NCI-H510A (cell line): ENCODE data around the gene SESN1.
"Not testable (repeated sequence)": the region's sequence is repeated elsewhere in the genome, so short reads cannot be mapped to it uniquely, and the experiment has no call there.

Experiments
- DNase-seq: peaks from one replicate; lab custom pipeline; 2025; lab: John Stamatoyannopoulos, UW

SESN1 gene

GRCh38 chr6:108999428-108999827 is 95.2 kb downstream of the SESN1 start:
- DNase-seq = no peak

- DNase-seq = no peak
These were observed 96.2 kb downstream of the SESN1 start for GRCh38 chr6:108998485-108998884.

- DNase-seq = no peak
These were observed 98.4 kb downstream of the SESN1 start for GRCh38 chr6:108996208-108996607.

GRCh38 chr6:108995296-108995695 is 99.3 kb downstream of the SESN1 start:
- no peak for DNase-seq

GRCh38 chr6:108993876-108994275 is 100.8 kb downstream of the SESN1 start:
- no peak for DNase-seq

GRCh38 chr6:108989700-108990099 is 104.9 kb downstream of the SESN1 start:
- DNase-seq = no peak

- DNase-seq = no peak
These were observed 105.9 kb downstream of the SESN1 start for GRCh38 chr6:108988765-108989164.

- DNase-seq = no peak
These were observed 106.3 kb downstream of the SESN1 start for GRCh38 chr6:108988296-108988695.

- no peak for DNase-seq
These were observed 107.5 kb downstream of the SESN1 start for GRCh38 chr6:108987156-108987555.

- no peak for DNase-seq
These were observed 109.3 kb downstream of the SESN1 start for GRCh38 chr6:108985301-108985700.

GRCh38 chr6:108983151-108983550 is 111.5 kb downstream of the SESN1 start:
- DNase-seq = no peak

- no peak for DNase-seq
These were observed 112.2 kb downstream of the SESN1 start for GRCh38 chr6:108982154-108983113.

GRCh38 chr6:108978638-108979037 is 116.0 kb downstream of the SESN1 start:
- DNase-seq = not testable (repeated sequence)

- DNase-seq = no peak
These were observed 120.4 kb downstream of the SESN1 start for GRCh38 chr6:108974201-108974600.

GRCh38 chr6:108969776-108970175 is 124.9 kb downstream of the SESN1 start:
- no peak for DNase-seq

- no peak for DNase-seq
These were observed 126.0 kb downstream of the SESN1 start for GRCh38 chr6:108968325-108969316.

GRCh38 chr6:108966855-108967755 is 127.5 kb downstream of the SESN1 start:
- no peak for DNase-seq

- no peak for DNase-seq
These were observed 128.4 kb downstream of the SESN1 start for GRCh38 chr6:108966251-108966650.

- no peak for DNase-seq
These were observed 132.7 kb downstream of the SESN1 start for GRCh38 chr6:108961985-108962384.

GRCh38 chr6:108961077-108961476 is 133.6 kb downstream of the SESN1 start:
- DNase-seq = no peak

- DNase-seq = no peak
These were observed 134.0 kb downstream of the SESN1 start for GRCh38 chr6:108960601-108961000.
